Measurements from ENCODE around the gene PLEKHA5. TPM values are rescaled to one million over a fixed set of nuclear protein-coding genes. Genes with fewer than 3 reads are reported as not detected.

Gene PLEKHA5
- total RNA-seq, 1 donor: 40.7 TPM

DNA sequence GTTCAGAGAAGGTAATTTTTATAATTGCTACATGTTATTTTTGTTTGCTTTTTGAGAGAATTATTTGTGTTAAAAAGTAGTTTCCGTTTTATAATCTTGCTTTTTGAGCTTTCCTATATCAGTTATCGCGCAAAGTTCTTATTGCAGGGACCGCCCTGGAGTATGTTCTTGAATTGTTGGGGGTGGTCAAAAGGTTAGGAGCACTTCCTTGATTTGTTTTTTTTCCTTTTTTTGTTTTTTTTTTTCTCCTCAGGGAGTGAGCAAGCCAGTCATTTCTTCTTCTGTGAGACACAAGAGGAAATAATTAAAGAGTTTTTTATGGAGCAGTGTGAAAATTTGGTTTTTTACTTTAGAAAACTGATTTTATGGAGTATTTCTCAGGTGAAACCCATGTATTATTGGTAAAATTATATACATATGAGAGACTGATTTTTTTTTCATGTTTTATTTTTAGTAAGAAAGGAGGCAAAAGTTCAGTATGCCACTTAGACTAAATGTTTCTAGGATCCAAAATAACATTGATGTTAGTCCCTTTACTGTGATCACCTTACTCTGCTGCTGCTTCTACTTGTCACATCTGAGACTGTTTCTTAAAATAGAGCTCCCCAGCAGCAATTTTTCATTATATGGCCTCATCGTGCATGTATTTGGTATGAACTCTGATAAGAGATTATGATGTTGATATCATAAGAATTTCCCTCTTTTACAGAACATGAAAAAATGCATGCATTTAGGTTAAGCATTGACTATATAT is 26.6 kb downstream of the PLEKHA5 start:
- DNase-seq (ENCODE audit: low read depth): no peak
- no peak overlapping the region for H3K4me3 ChIP-seq (ENCODE audit: low read depth, low read length)
- TF ChIP-seq, protein P1, sequence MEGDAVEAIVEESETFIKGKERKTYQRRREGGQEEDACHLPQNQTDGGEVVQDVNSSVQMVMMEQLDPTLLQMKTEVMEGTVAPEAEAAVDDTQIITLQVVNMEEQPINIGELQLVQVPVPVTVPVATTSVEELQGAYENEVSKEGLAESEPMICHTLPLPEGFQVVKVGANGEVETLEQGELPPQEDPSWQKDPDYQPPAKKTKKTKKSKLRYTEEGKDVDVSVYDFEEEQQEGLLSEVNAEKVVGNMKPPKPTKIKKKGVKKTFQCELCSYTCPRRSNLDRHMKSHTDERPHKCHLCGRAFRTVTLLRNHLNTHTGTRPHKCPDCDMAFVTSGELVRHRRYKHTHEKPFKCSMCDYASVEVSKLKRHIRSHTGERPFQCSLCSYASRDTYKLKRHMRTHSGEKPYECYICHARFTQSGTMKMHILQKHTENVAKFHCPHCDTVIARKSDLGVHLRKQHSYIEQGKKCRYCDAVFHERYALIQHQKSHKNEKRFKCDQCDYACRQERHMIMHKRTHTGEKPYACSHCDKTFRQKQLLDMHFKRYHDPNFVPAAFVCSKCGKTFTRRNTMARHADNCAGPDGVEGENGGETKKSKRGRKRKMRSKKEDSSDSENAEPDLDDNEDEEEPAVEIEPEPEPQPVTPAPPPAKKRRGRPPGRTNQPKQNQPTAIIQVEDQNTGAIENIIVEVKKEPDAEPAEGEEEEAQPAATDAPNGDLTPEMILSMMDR (IDR thresholded peaks at IDR 0.05; ENCODE audit: insufficient read depth, low read length): no peak

DNA sequence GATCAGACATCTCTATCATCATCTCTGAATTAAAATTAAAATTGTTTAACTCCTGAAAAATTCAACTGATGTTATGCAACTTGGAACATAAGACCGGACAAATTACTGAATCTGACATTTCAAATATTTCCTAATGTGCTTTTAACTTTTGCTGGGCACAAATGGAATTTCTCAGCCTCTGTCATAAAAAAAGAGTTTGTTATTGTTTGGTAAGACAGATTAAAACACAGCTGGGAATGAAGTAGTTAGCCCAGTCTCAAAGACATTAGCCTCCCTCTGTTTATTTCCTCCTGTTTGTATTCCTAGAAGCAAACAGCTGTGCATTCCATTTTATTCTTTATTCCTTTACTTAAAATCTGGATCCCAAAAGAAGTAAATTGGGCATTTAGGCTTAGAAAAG is 29.4 kb downstream of the PLEKHA5 start:
- no peak overlapping the region for H3K4me3 ChIP-seq (ENCODE audit: low read depth, low read length)
- DNase-seq (ENCODE audit: low read depth): peak; percentile 62
- TF ChIP-seq, protein P1 (IDR thresholded peaks at IDR 0.05; ENCODE audit: insufficient read depth, low read length): no peak

DNA sequence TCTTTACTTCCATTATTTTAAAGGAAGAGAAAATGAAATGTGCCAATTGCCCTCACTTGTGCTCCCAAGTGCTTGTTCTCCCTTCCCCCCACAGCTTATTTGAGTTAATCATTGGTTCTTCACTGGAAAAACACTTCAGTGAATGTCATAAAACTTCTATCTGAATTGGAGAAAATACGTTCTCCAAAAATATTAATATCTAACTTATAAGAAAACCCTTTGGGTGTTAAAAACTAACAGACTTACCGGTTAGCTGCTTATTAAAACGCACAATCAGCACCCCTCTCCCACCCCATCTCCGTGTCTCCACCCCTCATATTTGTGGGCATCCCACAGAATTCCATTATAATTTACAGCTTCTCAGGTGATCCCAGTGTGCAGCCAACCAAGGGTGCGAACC is 31.7 kb downstream of the PLEKHA5 start:
- TF ChIP-seq, protein P1 (IDR thresholded peaks at IDR 0.05; ENCODE audit: insufficient read depth, low read length): no peak
- no peak overlapping the region for H3K4me3 ChIP-seq (ENCODE audit: low read depth, low read length)
- DNase-seq (ENCODE audit: low read depth): no peak

DNA sequence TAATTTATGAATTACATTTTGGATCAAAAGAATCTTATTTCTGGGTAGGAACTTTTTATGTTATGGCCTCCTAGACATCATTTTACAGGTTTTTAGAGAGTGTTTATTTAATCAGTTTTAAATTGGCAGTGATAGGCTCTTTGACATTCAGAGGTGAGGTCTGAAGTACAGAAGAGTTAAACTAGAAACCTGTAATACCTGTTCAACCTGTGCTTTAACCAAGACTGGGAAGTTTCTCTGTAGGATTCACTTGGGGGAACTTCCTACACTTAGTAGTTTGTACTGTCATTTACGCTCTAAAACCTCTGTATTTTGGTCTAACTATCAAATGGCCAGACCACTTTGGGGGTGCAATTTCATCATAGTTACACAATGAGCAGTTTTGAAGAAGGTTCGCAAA is 35.9 kb downstream of the PLEKHA5 start:
- DNase-seq (ENCODE audit: low read depth): no peak
- H3K4me3 ChIP-seq (ENCODE audit: low read depth, low read length): no peak overlapping the region
- TF ChIP-seq, protein P1 (IDR thresholded peaks at IDR 0.05; ENCODE audit: insufficient read depth, low read length): no peak

DNA sequence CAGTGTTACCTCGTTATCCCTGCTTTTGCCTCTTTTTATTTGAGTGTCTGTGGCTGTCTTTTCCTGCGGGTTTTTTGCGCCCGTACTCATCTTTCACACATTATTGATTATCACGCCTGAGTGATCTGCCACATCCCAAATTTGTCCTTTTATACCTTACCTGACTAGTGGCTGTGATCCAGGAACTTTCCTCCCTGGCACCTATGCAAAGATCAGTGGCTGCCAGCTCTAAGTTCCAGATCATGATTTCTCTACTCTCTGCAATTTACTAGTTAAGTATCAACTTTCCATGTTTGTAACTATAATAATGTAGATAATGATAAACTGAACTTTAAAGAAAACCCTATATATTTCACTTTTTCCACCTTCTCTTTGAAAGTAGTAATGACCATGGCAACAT is 36.9 kb downstream of the PLEKHA5 start:
- DNase-seq (ENCODE audit: low read depth): no peak
- TF ChIP-seq, protein P1 (IDR thresholded peaks at IDR 0.05; ENCODE audit: insufficient read depth, low read length): no peak
- H3K4me3 ChIP-seq (ENCODE audit: low read depth, low read length): no peak overlapping the region

DNA sequence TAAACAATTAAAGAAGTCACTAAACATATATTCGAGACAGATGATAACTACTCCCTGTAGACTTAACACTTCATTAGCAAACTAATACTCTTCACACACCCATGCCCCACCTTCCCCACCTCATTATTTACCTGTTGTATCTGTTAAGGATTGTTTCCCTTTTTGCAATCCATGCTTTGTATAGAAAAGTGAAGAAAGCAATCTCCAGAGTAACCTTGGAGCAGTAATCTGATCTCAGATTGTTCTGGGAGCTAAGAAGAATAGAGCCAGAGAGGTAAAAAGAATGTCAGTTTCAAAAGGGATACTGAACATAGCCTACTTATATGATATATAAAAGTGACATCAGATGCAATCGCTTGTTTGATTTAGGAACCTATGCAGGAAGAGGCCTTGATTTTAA is 37.4 kb downstream of the PLEKHA5 start:
- no peak overlapping the region for H3K4me3 ChIP-seq (ENCODE audit: low read depth, low read length)
- TF ChIP-seq, protein P1 (IDR thresholded peaks at IDR 0.05; ENCODE audit: insufficient read depth, low read length): no peak
- DNase-seq (ENCODE audit: low read depth): no peak

DNA sequence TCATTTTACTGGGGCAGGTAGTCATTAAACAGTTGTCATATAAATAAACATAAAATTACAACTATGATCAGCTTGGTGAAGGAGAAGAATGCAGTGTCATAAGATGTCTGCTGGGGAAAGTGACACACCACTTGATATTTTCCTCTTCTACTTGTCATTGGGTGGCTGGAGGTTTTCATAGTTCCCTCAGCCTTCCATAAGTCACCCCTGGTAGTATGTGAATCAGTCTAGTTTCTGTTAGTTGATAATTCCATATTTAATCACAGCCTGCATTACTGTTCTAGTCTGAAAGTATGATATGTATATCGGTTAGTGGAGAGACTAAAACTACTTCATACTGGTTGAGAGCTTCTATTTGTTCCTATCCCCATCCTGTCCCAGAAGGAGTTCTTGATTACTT is 38.2 kb downstream of the PLEKHA5 start:
- TF ChIP-seq, protein P1 (IDR thresholded peaks at IDR 0.05; ENCODE audit: insufficient read depth, low read length): no peak
- no peak for DNase-seq (ENCODE audit: low read depth)
- H3K4me3 ChIP-seq (ENCODE audit: low read depth, low read length): no peak overlapping the region

Data from fibroblast of the aortic adventitia (primary cell).